ENCODE measurements around the gene ASB17.
"Not testable (repeated sequence)": the region's sequence is repeated elsewhere in the genome, so short reads cannot be mapped to it uniquely, and the experiment has no call there.

The ASB17 gene, protein sequence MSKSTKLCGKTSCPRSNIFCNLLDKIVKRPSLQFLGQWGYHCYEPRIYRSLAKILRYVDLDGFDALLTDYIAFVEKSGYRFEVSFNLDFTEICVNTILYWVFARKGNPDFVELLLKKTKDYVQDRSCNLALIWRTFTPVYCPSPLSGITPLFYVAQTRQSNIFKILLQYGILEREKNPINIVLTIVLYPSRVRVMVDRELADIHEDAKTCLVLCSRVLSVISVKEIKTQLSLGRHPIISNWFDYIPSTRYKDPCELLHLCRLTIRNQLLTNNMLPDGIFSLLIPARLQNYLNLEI

DNA sequence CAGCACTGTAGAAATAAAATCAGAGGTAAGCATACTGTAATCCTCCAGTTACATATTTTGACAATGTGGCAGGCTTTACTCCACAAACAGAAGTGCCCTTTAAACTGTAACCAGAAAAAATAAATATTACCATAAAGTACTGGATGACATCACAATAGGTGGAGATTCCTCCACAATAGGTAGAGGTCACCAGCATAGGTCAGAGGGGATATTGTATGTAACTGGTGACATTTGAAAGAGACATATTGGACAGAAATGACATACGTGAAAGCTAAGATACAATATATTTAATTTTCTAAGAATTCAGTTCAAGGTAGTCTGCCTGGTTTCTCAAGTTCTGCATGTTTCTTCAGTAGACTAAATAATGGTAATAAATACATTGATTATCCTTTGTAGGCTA is at the start of gene ASB17:
TSS of gene ASB17 (minus strand) at position 101 of the 400 bp plus-strand sequence. CDS start 113 bp downstream, outside the sequence.
- no peak for DNase-seq (ENCODE audit: low read depth)

DNA sequence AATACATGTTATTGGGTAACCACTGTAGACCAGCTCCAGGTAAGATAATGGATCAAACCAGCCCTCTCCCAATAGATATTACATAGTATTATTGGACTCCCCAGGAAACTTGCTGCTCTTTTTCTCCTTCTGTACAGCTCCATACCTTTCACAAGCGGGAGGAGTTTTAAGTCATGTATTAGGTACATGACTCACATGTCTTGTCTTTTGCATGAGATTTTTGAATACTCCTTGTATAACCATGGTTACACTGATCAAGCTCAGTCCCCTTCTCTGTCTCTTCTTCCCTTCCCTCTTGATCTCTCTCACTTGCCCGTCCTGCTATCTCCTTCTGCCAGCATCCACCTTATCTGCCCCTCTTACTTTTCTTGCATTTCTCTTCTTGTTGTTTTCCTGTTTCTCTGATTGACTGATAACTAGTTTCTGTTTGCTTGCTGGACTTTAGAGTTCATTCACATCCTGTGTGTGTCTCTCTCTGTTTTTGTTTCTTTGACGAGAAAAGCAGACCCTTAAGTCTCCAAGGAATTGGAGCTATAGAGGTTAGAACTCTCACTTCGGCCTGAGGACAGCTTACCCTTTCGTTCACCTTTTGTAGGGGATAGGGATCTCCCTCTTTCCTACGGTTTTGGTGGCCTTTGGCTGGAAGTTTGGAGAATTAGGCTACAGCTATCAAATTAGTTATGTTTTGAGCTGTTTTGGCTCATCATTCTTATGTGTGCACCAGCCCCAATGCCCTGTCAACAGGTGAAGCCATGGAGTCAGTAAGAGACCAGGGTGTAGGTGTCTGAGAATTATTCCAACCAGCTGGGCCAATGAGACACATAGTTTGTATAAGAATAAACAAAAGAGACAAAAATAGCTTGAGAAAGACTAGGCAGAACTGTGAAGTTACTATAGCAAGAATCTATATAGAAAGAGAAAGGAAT is 49.0 kb upstream of the ASB17 start:
- no peak for DNase-seq (ENCODE audit: low read depth)

DNA sequence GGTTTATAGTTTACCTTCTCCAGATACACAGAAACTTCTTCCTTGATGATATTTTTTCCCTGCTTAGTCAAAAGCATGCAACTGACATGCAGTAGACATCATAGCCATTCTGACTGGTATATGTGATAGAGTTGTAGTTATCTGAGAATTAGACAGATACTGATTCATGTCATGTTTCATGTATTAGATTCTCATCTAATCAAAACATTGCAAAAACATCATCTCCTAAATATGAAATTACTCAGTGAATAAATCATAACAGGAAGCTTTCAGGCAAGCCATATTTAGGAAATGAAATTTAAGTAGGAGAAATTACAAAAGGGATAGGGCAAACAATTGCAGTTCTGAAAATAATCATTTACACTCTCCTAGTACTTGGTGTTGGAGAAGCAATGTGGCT is 38.4 kb upstream of the ASB17 start:
- DNase-seq (ENCODE audit: low read depth), result no peak

DNA sequence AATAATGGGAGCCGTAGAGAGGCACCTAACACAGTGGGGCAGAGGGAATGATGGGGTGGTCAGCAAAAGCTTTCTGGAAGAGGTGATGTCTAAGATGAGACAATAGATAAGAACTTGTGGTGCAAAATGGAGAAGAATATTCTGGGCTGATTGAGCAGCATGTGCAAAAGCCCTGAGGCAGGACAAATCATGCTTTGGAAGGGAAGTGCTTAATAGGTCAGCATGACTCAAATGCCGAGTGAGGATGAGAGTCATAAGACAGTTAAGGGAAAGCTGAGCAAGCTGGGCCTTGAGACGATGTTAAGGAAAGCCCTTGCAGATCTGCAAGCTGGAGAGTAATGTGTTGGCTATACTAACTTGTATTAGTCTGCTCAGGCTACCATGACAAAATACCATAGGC is 37.3 kb upstream of the ASB17 start:
- DNase-seq (ENCODE audit: low read depth), result no peak

DNA sequence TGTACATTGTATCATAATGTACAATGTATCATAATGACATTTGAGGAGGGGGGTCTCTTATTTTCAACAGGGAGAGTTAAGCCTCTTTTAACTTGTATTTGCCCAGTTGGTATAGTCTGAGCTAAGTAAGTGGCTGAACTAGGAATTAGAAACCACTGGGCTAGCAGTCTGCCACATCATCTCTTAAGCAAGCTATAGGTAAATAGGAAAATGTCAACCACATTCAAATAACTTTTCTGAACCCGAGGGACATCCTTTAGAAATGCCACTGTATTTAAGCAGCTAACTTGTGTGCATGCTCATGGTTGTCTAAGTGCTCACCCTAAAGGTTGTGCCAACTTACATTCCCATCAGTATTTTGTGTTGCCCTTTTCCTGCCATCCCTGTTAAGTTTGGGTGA is 35.5 kb upstream of the ASB17 start:
- no peak for DNase-seq (ENCODE audit: low read depth)

DNA sequence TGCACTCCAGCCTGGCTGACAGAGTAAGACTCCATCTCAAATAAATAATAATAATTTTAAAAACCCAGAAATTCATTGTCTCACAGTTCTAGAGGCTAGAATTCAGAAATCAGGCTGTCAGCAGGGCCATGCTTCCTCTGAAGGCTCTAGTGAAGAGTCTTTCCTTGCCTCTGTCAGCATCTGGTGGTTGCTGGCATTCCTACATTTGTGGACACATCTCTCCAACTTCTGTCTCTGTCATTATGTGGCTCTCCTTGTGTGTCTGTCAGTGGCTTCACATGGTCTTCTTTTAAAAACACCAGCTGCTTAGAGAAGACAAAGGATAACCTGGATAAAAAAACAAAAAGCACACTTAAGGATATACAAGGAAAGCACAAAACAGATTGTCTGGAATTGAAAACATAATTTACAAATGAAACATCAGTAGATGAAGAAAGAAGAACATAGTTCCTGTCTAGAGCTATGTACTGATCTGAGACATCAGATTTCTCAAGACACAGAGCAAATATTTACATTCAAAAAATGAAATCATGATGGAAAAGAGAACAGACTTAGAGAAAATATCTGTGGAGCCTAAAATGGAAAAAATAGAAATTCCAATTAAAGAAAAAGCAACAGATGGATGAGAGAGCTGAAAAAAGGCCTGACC is 32.7 kb upstream of the ASB17 start:
- DNase-seq (ENCODE audit: low read depth), result no peak

DNA sequence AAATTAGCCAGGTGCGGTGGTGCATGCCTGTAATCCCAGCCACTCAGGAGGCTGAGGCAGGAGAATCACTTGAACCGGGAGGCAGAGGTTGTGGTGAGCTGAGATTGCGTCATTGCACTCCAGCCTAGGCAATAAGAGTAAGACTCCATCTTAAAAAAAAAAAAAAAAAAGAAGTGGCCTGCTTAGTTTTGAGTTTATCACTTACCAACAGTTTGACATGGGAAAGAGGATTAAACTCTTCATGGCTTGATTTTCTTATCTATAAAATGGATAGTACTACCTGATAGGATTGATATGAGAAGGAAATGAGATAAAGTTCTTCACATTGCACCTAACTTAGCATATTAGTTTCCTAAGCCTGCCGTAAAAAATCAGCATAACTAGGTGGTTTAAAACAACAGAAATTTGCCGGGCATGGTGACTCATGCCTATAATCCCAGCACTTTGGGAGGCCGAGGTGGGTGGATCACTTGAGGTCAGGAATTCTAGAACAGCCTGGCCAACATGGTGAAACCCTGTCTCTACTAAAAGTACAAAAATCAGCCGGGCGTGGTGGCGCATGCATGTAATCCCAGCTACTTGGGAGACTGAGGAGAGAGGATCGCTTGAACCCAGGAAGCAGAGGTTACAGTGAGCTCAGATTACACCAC is 32.0 kb upstream of the ASB17 start:
- not testable (repeated sequence) for DNase-seq (ENCODE audit: low read depth)

DNA sequence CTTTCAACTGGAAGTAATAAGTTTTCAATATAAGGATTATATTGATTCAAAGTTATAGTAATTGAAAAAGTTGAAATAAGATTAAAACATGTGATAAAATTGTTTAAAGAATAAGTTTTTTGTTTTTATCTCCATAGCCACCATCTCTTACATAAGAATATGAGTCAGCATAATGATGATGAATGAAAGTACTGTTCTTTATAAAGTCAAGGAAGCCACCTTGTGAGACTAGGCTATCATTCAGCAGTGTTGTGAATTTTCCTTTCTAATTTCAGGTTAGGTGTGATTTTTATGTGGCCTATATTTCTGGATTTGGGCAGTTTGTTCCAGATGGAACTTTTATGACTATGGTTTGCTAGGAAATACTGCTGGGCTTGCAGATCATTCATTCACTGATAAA is 22.4 kb upstream of the ASB17 start:
- DNase-seq (ENCODE audit: low read depth), result no peak

DNA sequence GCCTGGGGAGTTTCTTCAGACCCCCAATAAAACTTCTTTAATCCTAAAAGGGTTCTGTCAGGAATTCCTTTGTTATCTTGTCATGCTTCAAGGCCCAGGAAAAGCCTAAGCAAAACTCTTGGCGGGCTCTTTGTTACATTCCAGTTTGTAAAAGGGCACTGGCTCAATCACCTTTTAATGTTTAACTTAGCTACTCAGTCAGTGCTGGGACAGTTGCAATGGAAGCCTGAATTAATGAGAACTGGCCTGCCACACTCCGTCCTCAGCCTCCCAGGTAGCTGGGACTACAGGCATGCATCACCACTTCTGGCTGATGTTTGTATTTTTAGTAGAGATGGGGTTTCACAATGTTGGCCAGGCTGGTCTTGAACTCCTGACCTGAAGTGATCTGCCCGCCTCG is 21.3 kb upstream of the ASB17 start:
- no peak for DNase-seq (ENCODE audit: low read depth)

DNA sequence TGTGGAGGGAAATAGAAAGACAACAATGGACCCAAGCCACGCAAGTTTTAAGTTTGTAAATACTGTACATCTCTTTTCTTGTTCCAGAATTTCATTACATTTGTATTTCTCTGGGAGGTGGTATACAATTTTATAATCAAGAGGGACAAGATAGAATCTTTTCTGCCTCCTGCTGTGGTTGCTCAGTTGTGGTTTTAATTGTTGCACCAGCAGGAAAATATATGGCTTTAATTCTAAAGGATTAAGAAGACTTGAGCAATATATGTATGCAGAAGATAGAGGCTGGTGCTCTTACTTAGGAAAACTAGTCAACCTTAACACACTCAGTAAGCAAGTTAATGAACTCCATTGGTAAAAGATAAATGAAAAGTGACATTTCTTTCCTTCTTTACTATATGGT is 19.8 kb upstream of the ASB17 start:
- DNase-seq (ENCODE audit: low read depth), result no peak

DNA sequence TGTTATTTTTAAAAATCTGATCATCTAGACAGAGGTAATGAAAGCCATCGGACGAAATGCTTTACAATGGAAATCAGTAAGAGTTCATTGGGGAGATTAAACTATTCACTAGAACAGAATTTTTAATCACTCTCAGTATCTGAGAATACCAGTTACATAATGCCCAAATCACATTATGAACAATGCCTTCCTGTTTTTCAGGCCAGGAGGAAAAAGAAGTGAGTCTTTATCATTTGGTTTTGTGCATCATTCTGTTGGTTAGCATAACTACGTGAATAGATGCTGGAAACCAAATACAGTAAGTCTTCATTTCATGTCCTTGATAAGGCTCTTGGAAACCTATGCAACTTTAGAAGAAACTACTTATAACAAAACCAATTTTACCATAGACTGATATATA is 18.0 kb upstream of the ASB17 start:
- DNase-seq (ENCODE audit: low read depth), result no peak

DNA sequence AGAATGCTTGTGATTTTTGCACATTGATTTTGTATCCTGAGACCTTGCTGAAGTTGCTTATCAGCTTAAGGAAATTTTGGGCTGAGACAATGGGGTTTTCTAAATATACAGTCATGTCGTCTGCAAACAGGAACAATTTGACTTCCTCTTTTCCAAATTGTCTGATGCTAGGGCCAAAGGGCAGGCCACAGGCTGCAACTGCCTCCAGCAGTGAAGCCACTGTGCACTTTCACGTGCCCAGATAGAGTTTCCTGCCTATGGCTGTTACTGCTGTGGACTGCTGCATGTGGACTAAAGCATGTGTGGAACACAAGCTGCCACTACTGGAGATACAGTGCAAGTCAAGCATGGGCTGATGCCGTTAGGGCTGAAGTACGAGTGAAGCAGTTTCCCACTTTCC is 10.8 kb upstream of the ASB17 start:
- DNase-seq (ENCODE audit: low read depth), result not testable (repeated sequence)

DNA sequence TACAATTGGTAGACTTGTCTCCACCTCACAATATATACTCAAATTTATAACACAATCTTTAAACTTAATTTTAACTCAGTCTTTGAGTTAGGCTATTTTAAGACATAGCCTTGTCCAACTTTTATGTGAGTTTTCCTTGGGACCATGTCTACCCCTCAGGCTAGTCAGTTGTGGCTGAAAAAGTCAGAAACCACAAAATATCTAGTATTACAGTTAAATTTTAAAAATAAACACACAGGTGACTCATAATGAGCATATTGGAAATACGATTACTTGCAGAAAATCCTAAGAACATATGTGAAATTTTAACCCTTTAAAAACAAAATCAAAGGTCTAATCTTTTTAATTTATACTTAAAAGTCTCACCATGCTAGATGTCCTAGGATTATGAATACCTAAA is 4.8 kb upstream of the ASB17 start:
- DNase-seq (ENCODE audit: low read depth), result no peak

DNA sequence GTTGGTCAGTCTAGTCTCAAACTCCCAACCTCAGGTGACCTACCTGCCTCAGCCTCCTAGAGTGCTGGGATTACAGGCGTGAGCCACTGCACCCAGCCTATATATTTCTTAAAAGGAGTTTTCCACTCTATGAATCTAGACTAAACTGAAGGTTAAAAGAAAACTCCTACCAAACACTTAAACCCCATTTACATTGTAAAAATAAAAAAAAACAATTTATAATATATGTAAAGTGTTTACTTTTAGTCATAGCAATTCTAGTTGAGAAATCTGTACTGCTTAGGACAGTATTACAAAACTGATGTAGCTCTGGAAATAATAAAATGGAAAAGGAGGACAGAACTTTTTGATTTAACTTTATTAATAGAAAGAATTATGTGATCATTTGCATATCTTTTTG is 9.5 kb downstream of the ASB17 start:
- no peak for DNase-seq (ENCODE audit: low read depth)

DNA sequence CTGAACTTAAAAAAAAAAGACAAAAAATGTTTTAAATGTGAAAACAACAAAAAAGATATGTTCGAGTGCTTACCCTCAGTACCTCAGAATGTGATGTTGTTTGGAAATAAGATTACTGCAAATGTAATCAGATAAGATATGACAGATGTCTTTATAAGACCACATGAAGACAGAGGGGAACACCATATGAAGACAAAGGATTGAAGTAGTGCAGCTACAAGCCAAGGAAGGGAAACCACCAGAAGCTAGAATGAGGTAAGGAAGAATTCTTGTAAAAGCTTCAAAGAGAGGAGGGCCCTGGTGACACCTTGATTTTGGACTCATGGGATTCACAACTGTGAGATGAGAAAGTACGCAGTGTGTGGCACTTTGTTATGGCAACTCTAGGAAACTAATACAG is 15.4 kb downstream of the ASB17 start:
- no peak for DNase-seq (ENCODE audit: low read depth)

DNA sequence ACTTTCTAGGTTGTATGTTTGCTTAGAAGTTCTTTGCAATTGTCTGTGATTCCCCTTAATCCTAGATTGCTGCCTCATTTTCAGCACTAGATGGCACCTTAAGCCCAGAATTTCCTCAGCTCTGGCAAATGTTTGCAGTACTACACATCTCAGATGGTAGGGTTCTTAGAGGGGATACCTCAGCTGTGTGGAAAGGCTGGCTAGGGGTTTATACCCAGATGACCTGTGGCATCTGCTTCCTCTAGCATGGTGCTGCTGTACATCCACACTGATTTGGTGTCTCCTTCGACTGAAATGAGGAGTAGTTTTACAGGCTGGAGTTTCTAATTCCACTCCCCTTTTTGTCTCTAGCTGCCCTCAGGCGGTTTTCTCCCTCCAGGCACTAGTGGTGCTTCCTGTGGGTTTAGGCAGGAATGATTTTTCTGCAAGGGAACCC is 23.5 kb downstream of the ASB17 start:
- DNase-seq (ENCODE audit: low read depth), result no peak

DNA sequence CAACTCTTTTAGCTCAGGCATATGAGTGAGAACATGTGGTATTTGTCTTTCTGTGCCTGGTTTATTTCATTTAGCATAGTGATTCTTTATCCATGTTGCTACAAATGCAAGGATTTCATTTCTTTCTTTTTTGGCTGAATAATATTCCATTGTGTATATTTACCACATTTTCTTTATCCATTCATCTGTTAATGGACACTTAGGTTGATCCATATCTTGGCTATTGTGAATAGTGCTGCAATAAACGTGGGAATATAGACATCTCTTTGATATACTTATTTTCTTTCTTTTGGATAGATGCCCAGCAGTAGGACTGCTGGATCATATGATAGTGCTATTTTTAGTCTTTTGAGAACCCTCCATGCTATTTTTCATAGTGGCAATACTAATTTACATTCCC is 30.8 kb downstream of the ASB17 start:
- no peak for DNase-seq (ENCODE audit: low read depth)

DNA sequence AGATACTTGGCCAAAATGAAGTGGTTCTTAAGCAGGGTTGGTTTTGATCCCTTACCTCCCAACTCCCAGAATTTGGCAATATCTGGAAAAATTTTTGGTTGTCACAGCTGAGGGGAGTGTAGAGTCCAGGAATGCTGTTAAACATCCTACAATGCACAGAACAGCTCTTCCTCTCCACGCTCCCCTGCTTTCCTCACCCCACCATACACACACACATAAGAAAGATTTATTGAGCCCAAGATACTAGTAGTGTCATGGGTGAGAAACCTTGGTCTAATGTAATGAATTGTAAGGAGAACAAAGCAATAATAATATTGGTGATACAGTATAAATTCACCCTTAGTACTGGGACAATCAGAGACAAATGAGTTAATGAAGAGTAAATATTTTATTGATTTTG is 47.8 kb downstream of the ASB17 start:
- no peak for DNase-seq (ENCODE audit: low read depth)

DNA sequence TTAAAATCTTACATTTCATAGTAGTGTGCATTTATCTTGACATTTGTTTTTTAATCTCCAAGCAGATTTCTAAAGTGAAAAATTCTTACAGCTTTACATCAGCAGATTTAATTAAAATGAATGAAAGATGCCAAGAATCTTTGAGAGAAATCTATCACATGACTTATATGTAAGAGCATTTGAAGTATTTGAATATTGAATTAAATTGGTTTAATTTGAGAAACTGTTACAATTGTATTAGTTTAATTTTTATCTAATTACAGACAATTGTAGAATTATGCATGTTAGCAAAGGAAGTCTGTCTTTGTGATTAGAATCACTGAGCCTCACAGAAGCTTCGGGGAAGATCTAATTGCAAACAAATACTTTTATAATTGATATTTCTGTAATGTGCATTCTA is 52.2 kb downstream of the ASB17 start:
- no peak for DNase-seq (ENCODE audit: low read depth)

DNA sequence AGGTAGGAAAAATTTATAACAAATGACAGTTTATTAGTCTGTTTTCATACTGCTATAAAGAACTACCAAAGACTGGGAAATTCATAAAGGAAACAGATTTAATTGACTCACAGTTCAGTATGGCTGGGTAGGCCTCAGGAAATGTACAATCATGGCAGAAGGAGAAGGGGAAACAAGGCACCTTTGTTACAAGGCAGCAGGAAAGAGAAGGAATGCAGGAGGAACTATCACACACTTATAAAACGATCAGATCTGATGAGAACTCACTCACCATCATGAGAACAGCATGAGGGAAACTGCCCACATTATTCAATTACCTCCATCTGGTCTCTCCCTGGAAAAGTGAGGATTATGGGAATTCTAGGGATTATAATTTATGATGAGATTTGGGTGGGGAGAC is 61.3 kb downstream of the ASB17 start:
- DNase-seq (ENCODE audit: low read depth), result no peak

All from stimulated activated CD8-positive, alpha-beta memory T cell treated with anti-CD3 and anti-CD28 coated beads, Interleukin-15, amount 100 ng/mL, for 1 hour (primary cell).